Stromal cell of bone marrow (primary cell): ENCODE results near the gene MDFIC.
A peak's percentile ranks its signal among the peaks of the same experiment; 100 is the strongest.

ENCODE experiments used
- DNase-seq: peaks from one replicate; pipeline ENCODE4 v3.0.0-alpha.2; 2012; ENCODE audit warnings: low read depth

MDFIC gene

DNA sequence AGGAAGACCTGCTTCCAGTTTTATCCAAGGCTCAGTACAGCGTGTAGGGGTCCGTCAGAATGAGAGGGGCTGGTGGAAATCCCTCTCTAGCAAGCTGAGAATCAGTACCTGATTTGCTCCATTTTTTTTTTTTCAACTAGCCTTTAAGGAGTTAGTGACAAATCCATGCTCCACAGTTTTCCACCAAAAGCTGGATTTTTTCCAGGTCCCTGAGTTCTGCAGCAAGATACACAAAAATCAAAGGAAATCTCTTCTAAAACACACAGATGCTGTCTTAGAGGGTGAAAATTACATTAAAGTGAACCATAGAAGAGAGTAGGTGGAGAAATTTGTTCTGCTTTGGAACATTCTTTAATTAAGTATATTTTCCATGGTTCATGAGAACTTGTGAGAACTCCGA, 30.4 kb downstream of the MDFIC start:
- DNase-seq = no peak

DNA sequence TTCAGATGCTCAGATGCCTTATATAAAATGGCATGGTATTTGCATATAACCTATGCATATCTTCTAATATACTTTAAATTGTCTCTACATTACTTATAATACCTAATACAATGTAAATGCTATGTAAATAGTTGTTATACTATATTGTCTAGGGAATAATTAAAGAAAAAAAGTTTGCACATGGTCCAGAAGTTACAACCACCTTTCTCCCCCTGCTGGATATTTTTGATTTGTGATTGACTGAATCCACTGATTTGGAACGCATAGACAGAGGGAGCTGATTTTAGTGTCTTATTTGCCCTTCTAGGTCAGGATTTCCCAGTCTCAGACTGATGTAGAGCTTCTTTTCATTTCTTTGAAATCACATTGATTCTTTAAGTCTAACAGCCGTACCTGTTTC, 31.8 kb downstream of the MDFIC start:
- no peak for DNase-seq

DNA sequence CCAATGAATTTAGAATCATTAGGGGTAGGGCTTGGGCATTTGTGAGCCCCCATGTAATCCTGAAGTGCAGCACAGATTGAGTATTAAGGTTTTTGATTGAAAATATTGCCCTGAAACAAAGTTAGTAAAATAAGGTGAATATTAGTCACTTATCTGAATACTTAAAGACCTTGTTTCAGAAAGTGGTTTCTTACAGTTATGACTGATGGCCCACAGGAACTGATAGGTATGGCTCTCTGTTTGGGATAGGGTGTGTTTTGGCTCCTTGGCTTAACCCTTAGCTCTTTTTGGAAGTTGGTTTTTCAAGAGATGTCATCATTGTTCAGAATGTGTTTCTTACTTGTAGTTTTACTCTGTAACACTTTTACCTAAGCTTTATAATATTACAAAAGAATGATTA, 34.8 kb downstream of the MDFIC start:
- no peak for DNase-seq

DNA sequence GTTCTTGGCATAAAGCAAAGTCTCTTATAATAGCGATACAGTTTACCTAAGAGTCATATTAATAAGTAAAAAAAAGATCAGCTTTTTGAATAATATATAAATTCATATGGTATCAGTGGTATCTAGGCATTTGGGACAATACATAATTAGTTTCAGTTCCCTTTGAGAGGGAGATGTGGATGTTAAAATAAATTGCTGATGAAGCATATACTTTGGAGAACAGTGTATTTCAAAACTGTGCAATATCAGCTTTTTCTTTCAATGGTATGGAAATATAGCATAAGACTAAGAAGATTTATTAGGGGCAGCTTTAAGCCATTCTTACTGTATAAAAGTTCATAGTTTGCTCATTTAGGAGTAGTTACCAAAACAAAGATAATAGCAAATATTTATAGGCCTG, 35.5 kb downstream of the MDFIC start:
- no peak for DNase-seq

DNA sequence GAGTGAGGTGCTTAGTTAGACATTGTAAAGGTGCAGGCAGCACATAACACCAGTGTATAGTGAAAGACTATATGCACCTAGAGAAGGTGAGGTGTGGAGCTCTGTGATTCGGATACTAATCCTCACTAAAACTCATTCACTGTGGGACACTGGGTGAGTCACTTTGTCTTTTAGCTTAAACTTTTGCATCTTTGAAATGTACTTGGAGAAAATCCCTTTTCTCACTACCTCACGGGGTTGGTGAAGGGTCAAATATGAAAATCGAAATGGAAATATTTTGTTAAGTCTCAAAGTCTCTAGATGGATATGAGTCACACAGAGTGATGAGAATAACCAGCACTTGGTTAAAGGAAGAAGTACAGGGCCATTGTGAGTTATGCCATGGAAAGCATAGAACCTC, 38.0 kb downstream of the MDFIC start:
- peak; percentile 82 for DNase-seq

DNA sequence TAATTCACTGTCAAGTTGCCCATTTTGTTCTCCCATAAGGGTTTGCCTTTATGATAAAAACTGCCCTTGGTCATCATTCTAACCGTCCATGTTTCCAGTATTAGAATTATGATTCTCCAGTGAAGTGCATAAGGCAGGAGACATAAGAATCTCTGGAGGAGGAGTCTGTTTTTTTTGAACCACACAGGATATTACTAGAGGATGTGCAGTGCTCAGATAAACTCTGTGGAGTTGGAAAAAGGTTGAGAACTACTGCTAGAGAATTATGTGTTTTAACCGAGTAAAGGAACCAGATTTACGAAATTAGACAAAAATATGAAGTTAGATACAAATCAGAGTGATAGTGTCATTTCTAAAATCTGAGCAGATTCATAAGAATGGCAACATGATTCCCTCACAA, 40.5 kb downstream of the MDFIC start:
- DNase-seq = no peak

DNA sequence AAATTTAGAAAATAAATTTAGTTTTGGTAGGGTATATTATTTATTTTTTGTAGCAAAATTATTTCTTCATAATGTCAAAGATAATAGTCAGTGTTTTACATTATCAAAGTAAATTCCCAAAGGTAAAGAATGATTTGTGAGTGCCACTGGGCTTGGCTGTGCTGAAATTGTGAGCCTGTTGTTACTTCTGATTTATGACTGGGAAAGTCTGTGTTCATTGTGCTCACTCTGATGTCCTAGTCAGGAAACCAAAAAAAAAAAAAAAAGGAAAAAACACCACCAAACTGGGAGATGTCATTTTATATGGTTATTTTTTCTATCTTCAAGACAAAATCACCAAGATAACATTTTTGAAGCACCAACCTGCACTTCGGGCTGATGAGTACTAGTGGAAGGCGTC, 44.3 kb downstream of the MDFIC start:
- no peak for DNase-seq

- DNase-seq = no peak
Observed at GRCh38 chr7:114969096-114969495, 47.2 kb downstream of the MDFIC start.

- no peak for DNase-seq
Observed at GRCh38 chr7:114970308-114970707, 48.4 kb downstream of the MDFIC start.

- no peak for DNase-seq
Observed at GRCh38 chr7:114970732-114971131, 48.8 kb downstream of the MDFIC start.

DNA sequence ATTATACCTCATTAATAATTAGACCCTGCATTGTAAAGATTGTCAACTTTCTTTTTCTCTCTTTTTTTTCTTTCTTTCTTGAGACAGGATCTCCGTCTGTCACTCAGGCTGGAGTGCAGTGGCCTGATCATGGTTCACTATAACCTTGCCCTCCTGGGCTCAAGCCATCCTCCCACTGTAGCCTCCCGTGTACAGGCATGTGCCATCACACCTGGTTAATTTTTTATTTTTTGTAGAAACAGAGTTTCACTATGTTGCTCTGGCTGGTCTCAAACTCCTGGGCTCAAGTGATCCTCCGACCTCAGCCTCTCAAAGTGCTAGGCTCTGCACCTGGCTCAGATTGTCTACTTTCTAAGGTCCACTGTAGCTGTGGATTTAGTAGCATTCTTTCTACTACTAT, 50.7 kb downstream of the MDFIC start:
- DNase-seq = no peak

DNA sequence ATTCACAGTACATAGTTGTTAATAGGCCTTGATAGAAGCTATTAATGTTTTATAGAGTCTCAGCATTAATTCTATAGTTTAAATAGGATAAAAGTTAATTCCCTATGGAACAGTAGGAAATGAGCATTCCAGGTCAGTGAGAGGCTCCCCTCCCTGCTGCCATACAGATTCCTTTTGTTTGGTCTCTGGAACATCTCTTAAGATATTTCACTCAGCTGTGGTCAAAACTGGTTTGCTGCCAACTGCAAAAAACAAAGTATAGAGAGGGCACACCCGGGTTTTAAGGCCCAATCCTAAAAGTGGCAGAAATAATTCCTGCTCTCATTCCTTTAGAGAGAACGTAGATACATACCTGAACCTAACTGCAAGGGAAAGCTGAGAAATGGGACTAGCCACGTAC, 51.3 kb downstream of the MDFIC start:
- no peak for DNase-seq

GRCh38 chr7:114975401-114975800, 53.5 kb downstream of the MDFIC start:
- no peak for DNase-seq

DNA sequence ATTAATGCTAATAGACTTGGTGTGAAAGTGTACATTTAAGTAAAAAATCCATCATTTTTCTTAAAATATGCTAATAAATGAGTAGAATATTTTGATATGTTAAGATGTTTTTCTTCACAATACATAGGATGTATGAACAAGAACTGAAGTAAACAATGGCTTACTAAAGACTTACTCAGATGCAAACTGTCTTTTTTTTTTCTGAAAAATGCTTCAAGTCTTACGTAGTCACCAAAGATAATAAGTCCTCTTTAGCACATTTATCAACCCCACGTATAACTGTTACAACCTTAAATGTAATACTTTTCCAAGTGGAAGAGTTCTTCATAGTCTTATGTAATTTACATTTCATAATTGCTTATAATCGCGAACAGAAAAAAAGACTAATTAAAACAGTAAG, 54.8 kb downstream of the MDFIC start:
- no peak for DNase-seq

GRCh38 chr7:114977277-114977676, 55.4 kb downstream of the MDFIC start:
- no peak for DNase-seq

- no peak for DNase-seq
Observed at GRCh38 chr7:114979388-114979787, 57.5 kb downstream of the MDFIC start.

- no peak for DNase-seq
Observed at GRCh38 chr7:114979803-114980507, 58.1 kb downstream of the MDFIC start.

DNA sequence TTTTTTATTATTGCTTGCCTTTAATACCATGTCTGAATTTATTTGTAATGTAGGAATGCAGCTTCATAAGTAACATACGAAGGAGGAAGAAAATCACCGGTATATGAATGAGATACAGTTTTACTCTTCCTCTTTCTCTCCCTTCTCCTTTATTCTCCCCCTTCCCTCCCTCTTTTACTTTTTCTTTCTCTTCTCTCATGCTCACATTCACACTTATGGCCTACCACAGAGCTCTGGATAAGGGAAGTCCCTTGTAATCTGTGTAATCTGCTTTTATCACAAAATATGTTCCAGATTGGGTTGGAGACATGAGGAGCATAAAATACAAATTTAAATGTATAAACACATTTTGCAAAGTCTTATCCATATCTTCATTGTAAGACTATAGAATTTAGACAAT, 59.4 kb downstream of the MDFIC start:
- DNase-seq = no peak

DNA sequence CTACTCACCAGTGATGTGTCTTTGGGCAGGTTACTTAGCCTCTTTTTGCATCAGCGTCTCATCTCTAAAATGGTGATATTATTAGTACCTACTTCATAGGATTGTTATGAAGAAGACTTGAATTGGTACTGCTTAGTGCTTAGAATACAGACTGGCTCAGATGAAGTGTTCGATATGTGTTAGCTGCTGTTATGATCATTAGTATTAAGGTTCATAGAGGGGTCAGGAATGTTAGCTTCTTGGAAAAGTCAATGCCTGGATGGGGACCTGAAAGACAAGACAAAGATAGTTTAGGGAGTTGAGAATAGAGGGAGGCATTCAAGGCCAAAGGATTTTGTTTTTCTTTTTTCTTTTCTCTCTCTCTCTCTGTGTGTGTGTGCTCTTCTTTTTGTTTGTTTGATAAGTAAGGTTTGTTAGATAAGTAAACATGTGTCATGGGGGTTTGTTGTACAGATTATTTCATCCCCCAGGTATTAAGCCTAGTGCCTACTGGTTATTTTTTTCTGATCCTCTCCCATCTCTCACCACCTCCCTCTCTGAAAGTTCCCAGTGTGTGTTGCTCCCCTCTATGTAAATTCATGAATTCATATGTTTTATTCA, 63.3 kb downstream of the MDFIC start:
- DNase-seq = no peak

DNA sequence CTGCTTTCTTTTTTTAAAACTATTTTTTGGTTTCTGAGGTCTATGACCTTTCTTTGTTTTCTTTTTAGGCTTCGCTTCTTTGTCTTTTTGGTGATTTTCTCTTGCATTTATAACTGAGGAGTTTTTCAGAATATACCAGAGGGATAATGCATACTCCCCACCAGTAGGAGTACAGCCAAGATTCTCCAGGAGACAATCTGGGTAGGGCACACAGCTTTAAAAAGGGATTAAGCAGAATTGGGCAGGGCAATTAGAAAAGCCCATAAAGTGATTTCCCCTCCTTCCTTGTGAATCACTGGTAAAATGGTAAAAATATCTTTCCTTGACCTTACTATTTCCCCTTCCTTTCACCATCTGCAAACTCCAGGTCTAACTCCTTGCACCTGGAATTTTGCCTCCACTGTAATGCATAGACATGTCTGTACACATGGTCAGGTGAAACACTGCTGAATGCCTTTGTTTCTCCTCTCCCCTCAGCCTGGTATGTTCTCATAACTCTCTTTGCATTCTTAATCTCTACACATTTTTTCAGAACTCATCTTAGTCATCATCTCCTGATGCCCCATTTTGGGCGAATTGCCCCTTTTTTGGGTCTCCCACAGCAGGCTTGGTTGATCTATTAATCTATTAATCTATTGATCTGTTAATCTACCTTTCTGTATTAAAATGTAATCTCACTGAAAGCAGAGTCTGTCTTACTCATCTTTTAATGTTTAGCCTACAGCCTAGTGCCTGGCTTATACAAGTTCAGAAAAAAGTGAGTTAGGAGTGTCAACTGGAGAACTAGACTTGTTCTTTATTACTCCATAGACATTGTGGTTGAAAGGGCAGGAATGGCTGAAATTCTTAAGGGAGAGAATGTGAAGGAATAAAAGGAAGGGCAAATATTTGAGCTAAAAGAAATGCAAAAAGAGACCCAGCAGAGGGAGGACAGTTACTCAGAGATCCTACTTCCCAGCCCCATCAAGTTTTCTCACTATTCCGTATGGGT, 64.6 kb downstream of the MDFIC start:
- no peak for DNase-seq

- no peak for DNase-seq
Observed at GRCh38 chr7:114988026-114988425, 66.1 kb downstream of the MDFIC start.

- DNase-seq = peak; percentile 75
Observed at GRCh38 chr7:114988755-114989375, 67.0 kb downstream of the MDFIC start.

DNA sequence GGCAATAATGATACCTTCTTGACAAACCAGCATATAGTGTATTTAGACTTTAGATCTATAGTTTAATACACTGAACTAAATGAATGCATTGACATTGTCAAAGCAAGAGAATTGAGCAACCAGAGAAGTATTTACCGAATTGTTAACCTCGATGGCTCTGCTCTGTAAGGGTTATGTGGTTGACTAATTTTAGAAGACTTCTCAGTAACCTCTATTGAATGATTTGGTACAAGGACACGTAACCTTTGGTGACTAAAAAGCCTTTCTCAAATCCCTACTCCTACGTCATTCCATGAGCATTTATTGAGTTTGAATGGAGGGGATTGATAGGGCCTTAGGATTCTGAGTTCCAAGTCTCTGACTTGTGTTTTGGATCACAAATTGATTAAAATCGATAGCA, 67.6 kb downstream of the MDFIC start:
- no peak for DNase-seq
